ENCODE measurements around the gene GOLPH3L. TPM values are rescaled to one million over a fixed set of nuclear protein-coding genes. Genes with fewer than 3 reads are reported as not detected.

The GOLPH3L gene
- total and polyA plus RNA-seq, 2 of the 13 experiments (the other 11 are each of a cell fraction or from before 2014, with no cell fraction given): 8.2 to 12.8 TPM

- no peak; the same call in 1 of the 2 replicates for TF ChIP-seq ZNF124 (CRISPR knock-in tag; IDR thresholded peaks at IDR 0.05)
- no peak for TF ChIP-seq NR1H2 (CRISPR knock-in tag; IDR thresholded peaks at IDR 0.05; ENCODE audit: borderline replicate concordance, low read depth)
- peak; percentile 28; the same call in 1 of the 2 replicates for TF ChIP-seq ZSCAN9 (CRISPR knock-in tag; IDR thresholded peaks at IDR 0.05; ENCODE audit: borderline replicate concordance)
- TF ChIP-seq MAX (IDR thresholded peaks at IDR 0.05): peak; percentile 77
- TF ChIP-seq AGO1 (IDR thresholded peaks at IDR 0.05; ENCODE audit: low read depth, low read length, poor library complexity, severe bottlenecking): no peak
- TF ChIP-seq PITX1 (CRISPR knock-in tag; IDR thresholded peaks at IDR 0.05): no peak; the same call in 1 of the 2 replicates
- 0 out of 4 replicates have a peak, but pooled peaks of 1 of the 2 experiments have one; percentile 45 for TF ChIP-seq ATF4 (CRISPR knock-in tag; IDR thresholded peaks at IDR 0.05)
- TF ChIP-seq ZC3H13 (CRISPR knock-in tag; IDR thresholded peaks at IDR 0.05): no peak
- no peak for TF ChIP-seq HIVEP1 (CRISPR knock-in tag; IDR thresholded peaks at IDR 0.05)
- no peak for TF ChIP-seq MED13 (CRISPR knock-in tag; IDR thresholded peaks at IDR 0.05)
- peak; percentile 72 for TF ChIP-seq ZNF891 (CRISPR knock-in tag; IDR thresholded peaks at IDR 0.05)
- TF ChIP-seq RXRA (CRISPR knock-in tag; IDR thresholded peaks at IDR 0.05): peak; percentile 19; the same call in 1 of the 2 replicates
- no peak for TF ChIP-seq NR3C1 (CRISPR knock-in tag; IDR thresholded peaks at IDR 0.05)
- TF ChIP-seq ZNF772 (CRISPR knock-in tag; IDR thresholded peaks at IDR 0.05): peak; percentile 63; the same call in 1 of the 2 replicates
- TF ChIP-seq ZMAT3 (CRISPR knock-in tag; conservative IDR thresholded peaks at IDR 0.05): no peak; the same call in 1 of the 2 replicates
- TF ChIP-seq CC2D1A (CRISPR knock-in tag; IDR thresholded peaks at IDR 0.05): no peak
- peak; percentile 62; the same call in 1 of the 2 replicates for TF ChIP-seq ZNF788 (CRISPR knock-in tag; IDR thresholded peaks at IDR 0.05; ENCODE audit: borderline replicate concordance)
- no peak for TF ChIP-seq CBFB (CRISPR knock-in tag; IDR thresholded peaks at IDR 0.05)
- no peak for TF ChIP-seq ZNF607 (CRISPR knock-in tag; IDR thresholded peaks at IDR 0.05; ENCODE audit: borderline replicate concordance)
- TF ChIP-seq ZBTB42 (CRISPR knock-in tag; IDR thresholded peaks at IDR 0.05): peak; percentile 21; the same call in 1 of the 2 replicates
- TF ChIP-seq RARG (CRISPR knock-in tag; IDR thresholded peaks at IDR 0.05; ENCODE audit: low read depth): no peak
- TF ChIP-seq ZNF546 (CRISPR knock-in tag; conservative IDR thresholded peaks at IDR 0.05): no peak
- TF ChIP-seq SMAD9 (CRISPR knock-in tag; IDR thresholded peaks at IDR 0.05): no peak
- no peak for TF ChIP-seq TIGD3 (CRISPR knock-in tag; IDR thresholded peaks at IDR 0.05; ENCODE audit: borderline replicate concordance)
- no peak for TF ChIP-seq ZNF780A (CRISPR knock-in tag; IDR thresholded peaks at IDR 0.05)
- TF ChIP-seq MXD3 (CRISPR knock-in tag; IDR thresholded peaks at IDR 0.05): peak; percentile 42; the same call in 1 of the 2 replicates
- no peak for TF ChIP-seq ONECUT2 (CRISPR knock-in tag; IDR thresholded peaks at IDR 0.05)
- no peak for TF ChIP-seq ZNF24 (IDR thresholded peaks at IDR 0.05)
- TF ChIP-seq ZNF160 (CRISPR knock-in tag; IDR thresholded peaks at IDR 0.05): no peak
- peak; percentile 92 for TF ChIP-seq ZNF501 (CRISPR knock-in tag; IDR thresholded peaks at IDR 0.05)
Measured at GRCh38 chr1:150629115-150629928, 67.6 kb downstream of the GOLPH3L start, which contains the start of gene ENSA (continued).
